OCI-LY1 (cell line): ENCODE measurements around the gene SFT2D1.
A peak's percentile ranks its signal among the peaks of the same experiment; 100 is the strongest.

ENCODE experiments used
- H2AFZ ChIP-seq: fragments of 200-600 bp; sonication (generic), shearing (Covaris generic); 2 replicates; pipeline ENCODE4 v1.6.0; 2014; ENCODE audit warnings: antibody characterized with exemption, mild to moderate bottlenecking, low read length
- H3F3A ChIP-seq: fragments of 200-600 bp; sonication (generic), shearing (Covaris generic); 2 replicates; pipeline ENCODE4 v1.6.0; 2014; ENCODE audit warnings: mild to moderate bottlenecking, antibody characterized with exemption, low read length, moderate library complexity; ENCODE audit not compliant: insufficient read depth
- H3K27ac ChIP-seq: fragments of 200-600 bp; sonication (generic); 2 replicates; pipeline ENCODE4 v1.5.1; 2014; ENCODE audit warnings: low read length, mixed run types, mild to moderate bottlenecking, low read depth; ENCODE audit not compliant: poor library complexity, severe bottlenecking
- H3K27me3 ChIP-seq: fragments of 200-600 bp; sonication (generic); 2 replicates; pipeline ENCODE4 v1.6.0; 2014; ENCODE audit warnings: antibody characterized with exemption, mild to moderate bottlenecking, low read length, moderate library complexity; ENCODE audit not compliant: insufficient read depth
- H3K36me3 ChIP-seq: fragments of 200-600 bp; sonication (generic); 2 replicates; pipeline ENCODE4 v1.6.1; 2014; ENCODE audit warnings: mild to moderate bottlenecking, antibody characterized with exemption, low read length, moderate library complexity, mixed read lengths; ENCODE audit not compliant: insufficient read depth
- H3K4me1 ChIP-seq: fragments of 200-600 bp; sonication (generic); 2 replicates; pipeline ENCODE4 v1.5.1; 2014; ENCODE audit warnings: mild to moderate bottlenecking, low read length, moderate library complexity; ENCODE audit not compliant: insufficient read depth, severe bottlenecking
- H3K4me2 ChIP-seq: fragments of 200-600 bp; sonication (generic), shearing (Covaris generic); 2 replicates; pipeline ENCODE4 v1.6.1; 2014; ENCODE audit warnings: low read length
- H3K4me3 ChIP-seq: fragments of 200-600 bp; sonication (generic); 2 replicates; pipeline ENCODE4 v1.5.1; 2014; ENCODE audit warnings: low read length, low read depth, mild to moderate bottlenecking, mixed read lengths; ENCODE audit not compliant: poor library complexity, severe bottlenecking
- H3K79me2 ChIP-seq: fragments of 200-600 bp; shearing (Covaris generic); 2 replicates; pipeline ENCODE4 v1.6.1; 2016; ENCODE audit warnings: mixed run types, low read length, mixed read lengths; ENCODE audit not compliant: insufficient read depth
- H3K9ac ChIP-seq: fragments of 200-600 bp; sonication (generic), shearing (Covaris generic); 2 replicates; pipeline ENCODE4 v1.6.1; 2014; ENCODE audit warnings: mild to moderate bottlenecking, low read length, mixed read lengths
- H3K9me2 ChIP-seq: fragments of 200-600 bp; sonication (generic), shearing (Covaris generic); 2 replicates; pipeline ENCODE4 v1.6.1; 2014; ENCODE audit warnings: low read depth, mild to moderate bottlenecking, low read length, mixed read lengths
- H3K9me3 ChIP-seq: fragments of 200-600 bp; shearing (Covaris generic); 2 replicates; pipeline ENCODE4 v1.6.1; 2014; ENCODE audit warnings: low read length, mixed read lengths
- H4K20me1 ChIP-seq: fragments of 200-600 bp; sonication (generic), shearing (Covaris generic); 2 replicates; pipeline ENCODE4 v1.6.0; 2016; ENCODE audit warnings: mild to moderate bottlenecking, low read length; ENCODE audit not compliant: insufficient read depth
- CTCF ChIP-seq: fragments of 200-600 bp; sonication (generic), shearing (Covaris generic); IDR thresholded peaks from 2 replicates; pipeline ENCODE4 v1.5.1; 2017; ENCODE audit warnings: mild to moderate bottlenecking, antibody characterized with exemption, low read length, moderate library complexity, mixed read lengths
- EZH2 ChIP-seq: fragments of 200-600 bp; sonication (generic), shearing (Covaris generic); IDR thresholded peaks from 2 replicates; pipeline ENCODE4 v1.8.0; 2017; ENCODE audit warnings: borderline replicate concordance, mixed run types, mild to moderate bottlenecking, antibody characterized with exemption, low read length, moderate library complexity, mixed read lengths

The SFT2D1 gene

DNA sequence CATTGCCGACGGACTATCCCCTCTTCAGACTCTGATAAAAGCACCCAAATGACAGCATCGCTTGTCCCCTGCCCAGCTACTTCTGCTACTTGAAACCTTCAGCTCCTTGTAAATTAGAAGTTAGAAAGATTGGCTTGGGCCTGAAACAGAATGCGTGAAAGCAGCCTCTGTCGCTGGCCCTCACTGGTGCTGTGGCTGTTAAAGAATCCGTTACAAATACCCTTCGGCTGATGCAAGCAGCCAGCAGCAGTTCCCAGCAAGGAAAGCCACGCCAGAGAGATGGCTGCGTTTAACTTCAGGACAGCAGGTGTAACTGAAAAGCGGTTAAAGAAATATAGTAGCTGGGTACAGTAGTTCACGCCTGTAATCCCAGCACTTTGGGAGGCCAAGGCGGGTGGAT lies 31.7 kb downstream of the SFT2D1 start:
- Histone ChIP-seq H3K9ac (no peak overlapping the region), H3K9me3 (no peaks in the 10 kb centered on the region), H3K79me2 (no peaks in the 10 kb centered on the region), H3F3A (no peaks in the 10 kb centered on the region), H3K36me3 (no peaks in the 10 kb centered on the region), H4K20me1 (no peaks in the 10 kb centered on the region), H3K4me2 (no peak overlapping the region), H2AFZ (no peak overlapping the region), H3K27ac (no peak overlapping the region), H3K4me1 (no peaks in the 10 kb centered on the region), H3K27me3 (peaks cover 8% of the 10 kb centered on the region; the same call in 1 of the 2 replicates), H3K9me2 (no peaks in the 10 kb centered on the region), H3K4me3 (no peak overlapping the region)
- TF ChIP-seq CTCF (no peak), EZH2 (no peak)

- H3K9ac ChIP-seq, result no peak overlapping the region
- H3K4me1 ChIP-seq, result no peaks in the 10 kb centered on the region
- no peaks in the 10 kb centered on the region for H3K79me2 ChIP-seq
- no peaks in the 10 kb centered on the region for H4K20me1 ChIP-seq
- no peak overlapping the region for H3K27ac ChIP-seq
- no peak overlapping the region for H3K4me3 ChIP-seq
- no peaks in the 10 kb centered on the region for H3F3A ChIP-seq
- H3K4me2 ChIP-seq, result no peak overlapping the region
- H3K9me2 ChIP-seq, result no peaks in the 10 kb centered on the region
- no peaks in the 10 kb centered on the region for H3K9me3 ChIP-seq
- no peak overlapping the region for H2AFZ ChIP-seq
- no peaks in the 10 kb centered on the region for H3K36me3 ChIP-seq
- no peak for TF ChIP-seq CTCF
- H3K27me3 ChIP-seq, result peaks cover 8% of the 10 kb centered on the region; the same call in 1 of the 2 replicates
Measured at GRCh38 chr6:166309977-166310376, 32.4 kb downstream of the SFT2D1 start.

DNA sequence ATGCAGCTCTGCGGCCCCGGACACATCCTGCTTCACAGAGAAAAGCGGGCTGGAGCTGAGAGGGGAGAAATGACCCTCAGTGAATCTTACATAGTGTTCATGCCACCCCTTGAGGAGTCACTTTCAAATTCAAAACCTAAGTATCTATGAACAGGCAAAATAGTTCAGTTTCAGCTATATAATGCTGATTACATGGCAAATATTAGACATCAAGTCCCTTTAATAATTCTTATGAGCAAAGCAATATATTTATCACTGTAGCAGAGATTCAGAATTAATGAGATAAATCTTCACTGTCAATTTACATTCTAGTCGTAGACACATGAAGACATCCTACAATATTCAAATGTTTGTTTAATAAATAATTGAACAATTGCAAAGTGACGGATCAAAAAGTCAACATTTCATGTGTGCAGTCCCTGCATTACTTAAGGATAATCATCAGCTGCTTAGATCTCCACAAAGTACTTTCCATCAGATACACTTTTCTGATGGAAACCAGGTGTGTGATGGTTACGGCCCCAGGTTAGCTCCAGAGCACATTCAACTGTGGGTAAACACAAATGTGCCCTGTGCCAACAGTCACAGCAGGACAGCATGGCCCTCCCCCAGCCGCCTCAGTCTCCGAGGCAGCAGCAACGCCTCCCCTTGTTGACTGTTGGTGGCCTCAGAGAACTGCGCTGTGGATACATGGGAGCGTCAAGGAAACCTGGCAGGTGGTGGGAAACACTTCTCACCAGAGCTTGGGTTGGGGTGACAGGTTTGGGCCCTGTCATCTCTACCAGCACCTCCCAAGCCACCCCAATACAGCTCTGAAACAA lies 33.4 kb downstream of the SFT2D1 start:
- H3K9me2 ChIP-seq, result no peaks in the 10 kb centered on the region
- H3F3A ChIP-seq, result no peaks in the 10 kb centered on the region
- no peaks in the 10 kb centered on the region for H4K20me1 ChIP-seq
- H3K27ac ChIP-seq, result no peak overlapping the region
- TF ChIP-seq EZH2 (no peak), CTCF (no peak)
- H3K4me3 ChIP-seq, result no peak overlapping the region
- H3K79me2 ChIP-seq, result no peaks in the 10 kb centered on the region
- no peak overlapping the region for H2AFZ ChIP-seq
- H3K4me1 ChIP-seq, result no peaks in the 10 kb centered on the region
- peaks cover 8% of the 10 kb centered on the region; the same call in 1 of the 2 replicates for H3K27me3 ChIP-seq
- H3K4me2 ChIP-seq, result peak overlapping the region; percentile 36; the same call in 1 of the 2 replicates
- no peak overlapping the region for H3K9ac ChIP-seq
- no peaks in the 10 kb centered on the region for H3K9me3 ChIP-seq
- no peaks in the 10 kb centered on the region for H3K36me3 ChIP-seq
